ENCODE results near the gene SRBD1.

SRBD1 gene, protein sequence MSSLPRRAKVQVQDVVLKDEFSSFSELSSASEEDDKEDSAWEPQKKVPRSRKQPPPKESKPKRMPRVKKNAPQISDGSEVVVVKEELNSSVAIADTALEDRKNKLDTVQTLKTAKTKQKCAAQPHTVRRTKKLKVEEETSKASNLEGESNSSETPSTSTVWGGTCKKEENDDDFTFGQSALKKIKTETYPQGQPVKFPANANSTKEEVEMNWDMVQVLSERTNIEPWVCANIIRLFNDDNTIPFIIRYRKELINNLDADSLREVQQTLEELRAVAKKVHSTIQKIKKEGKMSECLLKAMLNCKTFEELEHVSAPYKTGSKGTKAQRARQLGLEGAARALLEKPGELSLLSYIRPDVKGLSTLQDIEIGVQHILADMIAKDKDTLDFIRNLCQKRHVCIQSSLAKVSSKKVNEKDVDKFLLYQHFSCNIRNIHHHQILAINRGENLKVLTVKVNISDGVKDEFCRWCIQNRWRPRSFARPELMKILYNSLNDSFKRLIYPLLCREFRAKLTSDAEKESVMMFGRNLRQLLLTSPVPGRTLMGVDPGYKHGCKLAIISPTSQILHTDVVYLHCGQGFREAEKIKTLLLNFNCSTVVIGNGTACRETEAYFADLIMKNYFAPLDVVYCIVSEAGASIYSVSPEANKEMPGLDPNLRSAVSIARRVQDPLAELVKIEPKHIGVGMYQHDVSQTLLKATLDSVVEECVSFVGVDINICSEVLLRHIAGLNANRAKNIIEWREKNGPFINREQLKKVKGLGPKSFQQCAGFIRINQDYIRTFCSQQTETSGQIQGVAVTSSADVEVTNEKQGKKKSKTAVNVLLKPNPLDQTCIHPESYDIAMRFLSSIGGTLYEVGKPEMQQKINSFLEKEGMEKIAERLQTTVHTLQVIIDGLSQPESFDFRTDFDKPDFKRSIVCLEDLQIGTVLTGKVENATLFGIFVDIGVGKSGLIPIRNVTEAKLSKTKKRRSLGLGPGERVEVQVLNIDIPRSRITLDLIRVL

DNA sequence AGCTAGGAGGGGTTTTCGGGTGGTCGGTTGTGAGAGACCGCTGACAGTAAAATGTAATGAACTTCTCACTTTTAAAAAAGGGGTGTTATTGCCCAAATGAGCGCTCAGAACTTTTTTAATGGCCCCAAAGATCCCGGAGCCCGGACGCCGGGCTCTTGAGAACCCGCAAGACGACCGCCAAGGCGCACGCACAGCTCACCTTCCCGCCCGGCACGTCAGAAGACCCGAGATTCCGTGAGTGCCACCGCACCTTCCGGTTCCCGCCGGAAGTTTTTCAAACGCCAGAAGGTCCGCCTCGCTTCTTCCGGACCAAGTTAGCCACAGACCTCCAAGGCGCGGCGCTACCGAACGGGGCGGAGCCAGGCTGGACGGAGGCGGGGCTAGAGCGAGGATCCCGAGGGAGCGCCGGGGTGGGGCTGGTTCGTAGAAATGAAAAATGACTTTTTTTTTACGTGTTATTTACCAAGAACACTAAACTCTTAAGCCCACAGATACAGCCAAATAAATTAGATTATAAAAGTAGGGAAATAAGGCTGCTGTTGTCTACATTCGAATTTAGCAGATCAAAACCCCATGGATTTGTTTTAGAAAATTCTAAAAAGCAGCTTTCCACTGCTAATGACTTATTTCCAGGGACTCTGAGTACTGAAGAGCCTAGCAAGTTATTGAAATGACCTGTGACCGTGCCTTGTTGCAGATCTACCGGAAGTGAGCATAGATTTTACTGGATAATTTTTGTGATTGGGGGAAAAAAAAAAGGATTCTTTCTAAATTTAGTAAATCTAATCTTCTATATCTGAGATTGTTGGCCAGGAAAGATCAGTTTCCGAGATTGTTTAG is at the start of gene SRBD1:
Gene SRBD1 (minus strand): TSS at position 248 of the 840 bp plus-strand sequence. CDS start 5,826 bp downstream, outside the sequence.
- peak; percentile 77 for DNase-seq

DNA sequence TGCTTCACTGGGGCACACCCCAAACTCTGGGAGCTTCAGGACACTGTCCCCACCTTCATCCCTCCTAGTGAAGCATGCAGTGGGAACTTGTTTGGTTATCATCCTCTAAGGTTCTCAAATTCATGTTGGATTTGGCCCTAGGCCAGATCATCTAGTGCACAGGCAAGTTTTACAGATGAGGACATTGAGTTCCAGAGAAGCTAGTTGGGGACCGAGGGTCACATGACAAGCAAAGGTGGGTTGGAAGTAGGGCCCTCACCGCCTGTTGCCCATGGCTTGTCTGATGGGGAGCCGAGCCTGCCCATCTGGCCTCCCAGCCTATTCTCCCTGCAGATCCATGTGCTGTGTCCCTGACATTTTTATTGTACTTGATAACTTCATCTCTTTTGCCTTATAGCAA is 43.2 kb upstream of the SRBD1 start:
- DNase-seq: no peak

DNA sequence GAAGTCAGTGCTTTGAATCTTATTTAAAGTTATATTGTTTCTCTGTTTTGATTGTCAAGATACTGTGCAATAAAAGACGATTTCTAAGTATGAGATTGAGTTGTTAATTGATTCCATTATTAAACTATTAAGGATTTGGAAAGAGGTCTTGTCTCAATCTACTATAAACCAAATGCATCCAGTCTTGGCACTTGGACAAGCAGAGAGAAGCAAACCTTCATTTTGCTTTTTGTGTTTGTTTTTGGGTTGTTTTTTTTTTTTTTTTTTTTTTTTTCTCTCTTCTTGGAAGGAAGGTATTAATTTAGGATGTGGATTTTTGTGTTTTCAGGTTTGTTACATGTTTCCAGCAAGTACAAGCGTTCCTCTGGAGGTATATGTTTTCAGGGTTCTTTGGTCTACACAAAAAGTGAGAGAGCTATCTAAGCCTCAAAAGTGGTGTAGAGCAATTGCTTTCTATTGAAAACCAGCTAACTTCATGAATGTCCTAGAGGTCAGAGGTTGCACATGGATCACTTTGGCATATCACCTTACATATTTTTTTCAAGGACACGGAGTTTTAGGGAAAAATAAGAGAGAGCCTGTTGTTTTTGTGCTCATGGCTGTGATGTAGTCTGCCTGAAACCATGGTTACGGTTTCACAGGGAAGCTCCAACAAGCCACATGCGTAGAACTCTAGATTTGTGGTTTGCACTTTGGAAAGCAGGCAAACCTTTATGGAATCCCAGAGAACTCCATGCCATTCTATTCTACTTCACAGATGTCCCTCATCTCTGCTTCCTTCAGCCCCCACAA is 42.3 kb upstream of the SRBD1 start:
- DNase-seq: no peak

DNA sequence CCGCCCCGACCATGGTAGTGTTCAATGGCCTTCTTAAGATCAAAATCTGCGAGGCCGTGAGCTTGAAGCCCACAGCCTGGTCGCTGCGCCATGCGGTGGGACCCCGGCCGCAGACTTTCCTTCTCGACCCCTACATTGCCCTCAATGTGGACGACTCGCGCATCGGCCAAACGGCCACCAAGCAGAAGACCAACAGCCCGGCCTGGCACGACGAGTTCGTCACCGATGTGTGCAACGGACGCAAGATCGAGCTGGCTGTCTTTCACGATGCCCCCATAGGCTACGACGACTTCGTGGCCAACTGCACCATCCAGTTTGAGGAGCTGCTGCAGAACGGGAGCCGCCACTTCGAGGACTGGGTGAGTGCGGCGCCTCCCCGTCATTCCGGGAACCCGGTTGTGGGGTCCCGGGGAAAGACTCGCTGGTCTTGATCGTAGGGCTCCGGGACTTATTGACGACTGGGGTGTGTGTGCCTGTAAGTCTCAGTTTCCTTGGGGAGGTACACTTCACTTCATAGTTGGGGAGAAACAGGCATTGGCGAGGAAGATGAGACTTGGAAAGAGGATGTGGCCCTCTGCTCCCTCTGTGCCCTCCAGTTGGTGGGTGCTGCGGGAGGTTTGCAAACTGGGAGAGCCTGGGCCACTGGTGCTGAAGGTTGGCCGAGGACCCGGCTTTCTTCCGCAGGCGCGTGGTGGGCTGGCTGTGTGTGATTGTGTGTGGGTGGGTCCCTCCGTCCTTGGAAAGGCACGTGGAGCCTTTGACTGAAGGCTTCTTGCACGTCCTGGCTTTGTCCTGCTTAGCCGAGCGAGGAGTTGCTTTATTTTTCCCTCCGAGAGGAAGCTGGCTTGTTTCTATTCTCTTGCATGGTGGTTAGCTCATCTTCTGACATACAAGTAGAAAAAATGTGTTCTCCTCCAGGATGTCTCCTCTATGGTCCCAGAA is 41.3 kb upstream of the SRBD1 start:
- DNase-seq: no peak

DNA sequence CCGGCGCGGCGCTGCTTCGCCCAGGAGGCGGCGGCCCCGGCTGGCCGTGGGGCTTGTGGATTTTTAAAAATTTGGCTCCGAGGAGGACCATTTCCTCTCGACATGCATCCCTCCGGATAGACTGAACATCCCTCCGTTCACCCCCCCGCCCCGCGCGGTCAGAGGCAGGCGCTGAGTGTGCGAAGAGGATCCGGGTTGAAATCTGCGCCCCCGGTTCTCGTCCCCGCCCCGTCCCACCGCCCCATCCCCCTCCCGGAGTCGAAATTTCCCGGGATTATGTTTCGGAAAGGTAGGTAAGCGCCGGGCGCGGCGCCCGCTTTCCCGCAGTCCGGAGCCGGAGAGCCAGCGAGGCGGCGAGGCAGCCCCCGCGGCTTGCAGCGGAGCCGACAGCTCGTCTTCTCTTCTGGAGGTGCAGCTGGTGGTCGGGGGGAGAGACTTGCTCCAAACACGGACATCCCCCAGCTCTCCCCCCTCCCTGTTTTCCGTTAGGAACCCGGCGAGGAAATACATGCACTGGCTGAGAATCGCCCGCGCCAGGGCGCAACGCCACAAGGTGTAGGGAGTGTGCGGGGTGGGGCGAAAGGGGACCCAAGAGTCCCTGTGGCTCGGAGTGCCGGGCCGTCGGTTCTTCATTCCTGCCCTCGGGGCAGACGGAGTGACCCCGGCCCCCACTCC is 40.5 kb upstream of the SRBD1 start, which contains the start of gene PRKCE:
Gene PRKCE (plus strand): TSS at position 261 of the 675 bp plus-strand sequence.
- no peak for DNase-seq

DNA sequence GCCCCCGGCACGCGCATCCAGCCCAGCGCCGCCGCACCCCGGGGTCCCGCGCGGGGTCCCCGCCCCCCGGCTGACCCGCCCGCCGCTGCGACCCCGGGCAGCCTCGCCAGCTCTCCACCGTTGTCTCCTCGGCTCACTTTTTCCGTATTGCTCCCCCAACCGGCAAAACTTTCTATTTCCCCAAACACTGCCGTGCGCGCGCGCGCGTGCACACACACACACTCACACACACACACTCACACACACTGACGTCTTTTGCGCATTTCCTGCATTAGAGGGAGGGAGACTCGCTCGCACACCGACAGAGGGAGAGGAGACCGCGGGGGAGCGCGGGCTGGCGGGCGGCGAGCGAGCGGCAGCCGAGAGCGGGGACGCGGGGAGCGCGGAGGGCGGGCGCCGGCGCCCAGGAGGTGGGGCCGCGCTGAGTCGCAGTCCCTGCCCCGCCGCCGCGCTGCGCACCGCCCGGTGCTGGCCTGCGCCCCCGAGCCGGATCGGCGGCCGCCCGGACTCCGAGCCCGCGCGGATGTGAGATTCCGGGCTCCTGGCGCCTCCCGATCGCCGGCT is 39.9 kb upstream of the SRBD1 start:
- DNase-seq: peak; percentile 52

DNA sequence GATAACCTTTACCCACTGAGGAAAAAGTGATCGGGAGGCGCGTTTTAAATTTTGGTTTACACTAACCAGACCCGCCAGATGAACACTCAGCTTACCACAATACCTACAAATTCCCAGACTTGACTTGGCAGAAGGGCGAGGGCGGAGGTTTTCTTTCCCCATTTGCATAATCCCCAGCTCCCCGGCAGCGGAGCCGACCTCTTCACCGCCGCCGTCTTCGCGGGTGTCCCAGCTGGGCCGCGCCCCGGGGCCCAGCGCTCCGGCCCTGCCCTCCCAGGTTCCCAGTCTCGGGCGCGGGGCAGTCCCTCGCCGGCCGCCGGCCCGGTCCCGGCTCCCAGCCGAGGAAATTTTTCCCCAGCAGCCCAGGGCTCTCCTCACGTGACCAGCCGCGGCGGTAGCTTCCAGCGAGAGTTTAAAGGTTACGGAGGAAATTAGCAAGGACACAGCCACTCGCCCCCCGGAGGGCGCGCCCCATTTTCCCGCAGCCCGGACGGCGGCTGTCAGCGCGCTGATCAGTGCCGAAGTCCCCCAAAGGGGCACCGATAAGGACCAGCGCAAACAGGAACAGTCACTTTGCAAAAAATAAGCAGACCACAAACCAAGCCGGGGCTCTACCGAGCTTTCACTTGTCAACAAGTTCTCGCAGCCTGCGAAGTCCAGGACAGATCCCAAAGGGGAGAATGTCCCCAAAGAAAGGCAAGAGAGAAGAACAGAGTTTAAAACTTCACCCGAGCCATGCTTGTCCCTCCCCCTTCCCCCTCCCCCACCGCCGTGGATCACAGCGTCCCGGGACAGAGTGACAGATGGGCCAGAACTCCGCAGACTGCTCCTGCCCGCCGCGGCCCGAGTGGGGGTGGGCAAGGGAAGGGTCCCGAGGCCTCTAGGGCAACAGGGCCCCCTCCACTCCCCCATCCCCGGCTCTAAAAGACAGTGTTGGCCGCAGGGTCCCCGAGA is 39.1 kb upstream of the SRBD1 start:
- DNase-seq: peak; percentile 61

DNA sequence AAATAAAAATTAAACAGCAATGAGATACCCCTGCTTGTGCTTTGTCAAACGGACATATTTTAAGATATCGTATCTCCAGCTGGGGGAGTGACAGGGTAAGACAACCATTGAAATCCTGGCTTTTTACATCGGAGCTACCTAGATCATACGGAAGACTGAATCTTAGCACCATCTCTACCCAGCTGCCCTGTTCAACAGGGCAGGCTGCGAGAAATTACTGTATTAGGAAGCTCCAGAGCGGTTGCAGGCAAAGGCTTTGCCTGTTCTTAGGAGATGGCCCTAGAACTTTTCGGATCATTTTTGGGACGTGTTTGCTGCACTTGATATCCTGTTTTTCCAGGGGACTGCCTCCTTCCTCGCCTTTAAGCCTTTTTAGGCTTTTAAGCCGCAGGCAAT is 38.4 kb upstream of the SRBD1 start:
- DNase-seq: no peak

DNA sequence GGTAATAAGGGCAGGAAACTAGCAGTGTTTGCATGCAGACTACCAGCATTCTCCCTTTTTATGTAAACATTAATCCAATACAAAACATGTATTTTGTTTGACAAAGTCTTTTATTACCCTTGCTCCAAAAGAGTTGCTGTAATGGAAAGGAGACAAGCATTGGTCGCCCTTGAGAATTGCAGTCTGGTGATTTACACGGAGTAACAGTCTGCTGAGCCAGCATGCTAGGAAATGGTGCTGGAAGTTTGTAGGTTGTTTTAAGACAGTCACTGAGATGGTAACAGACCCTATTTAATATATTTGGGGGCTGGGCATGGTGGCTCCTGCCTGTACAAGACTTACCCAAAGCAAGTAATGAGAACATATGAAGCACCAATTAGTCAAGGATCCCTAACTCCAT is 37.6 kb upstream of the SRBD1 start:
- no peak for DNase-seq

DNA sequence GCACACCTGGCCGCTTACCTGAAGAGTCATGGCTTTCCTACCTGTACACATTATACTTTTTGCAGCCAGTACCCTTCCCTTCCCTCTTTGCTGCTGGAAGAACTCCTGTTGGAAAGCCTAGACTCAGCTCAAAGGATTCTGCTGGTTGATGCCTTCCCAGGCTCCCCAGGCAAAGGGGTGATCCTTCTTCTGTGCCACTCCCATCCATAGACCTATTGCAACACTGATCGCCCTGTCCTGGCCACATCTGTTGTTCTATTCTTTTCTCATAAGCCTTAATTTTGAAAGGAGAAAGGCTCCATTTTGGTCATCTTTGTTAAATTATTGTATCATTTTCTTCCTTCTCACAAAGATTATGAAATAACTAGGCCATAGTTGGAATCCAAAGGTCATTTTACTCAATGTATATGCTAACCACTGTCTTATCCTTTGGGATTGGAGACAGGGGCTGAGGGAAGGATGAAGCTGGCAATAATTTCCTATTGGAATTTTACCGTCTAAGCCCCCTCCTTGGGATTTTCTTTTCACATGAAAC is 37.0 kb upstream of the SRBD1 start:
- DNase-seq: no peak

DNA sequence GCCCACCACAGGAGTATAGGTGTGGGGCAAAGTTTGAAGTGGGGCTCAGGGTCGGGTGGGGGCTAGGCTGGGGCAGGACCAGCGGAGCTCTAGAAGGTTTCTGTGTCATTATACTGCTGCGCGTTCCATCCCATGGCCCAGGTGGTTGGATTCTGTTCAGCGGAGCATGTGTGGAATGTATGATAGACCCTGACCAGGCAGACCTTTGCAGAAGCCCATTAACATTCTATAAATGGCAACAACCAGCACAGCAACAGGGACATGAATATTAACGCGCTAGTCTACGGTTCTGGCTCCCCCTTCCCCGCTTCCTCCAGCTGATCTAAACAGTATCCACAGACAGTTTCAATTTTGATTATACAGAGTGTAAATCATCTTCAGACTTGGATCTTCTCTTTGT is 36.3 kb upstream of the SRBD1 start:
- DNase-seq: no peak

DNA sequence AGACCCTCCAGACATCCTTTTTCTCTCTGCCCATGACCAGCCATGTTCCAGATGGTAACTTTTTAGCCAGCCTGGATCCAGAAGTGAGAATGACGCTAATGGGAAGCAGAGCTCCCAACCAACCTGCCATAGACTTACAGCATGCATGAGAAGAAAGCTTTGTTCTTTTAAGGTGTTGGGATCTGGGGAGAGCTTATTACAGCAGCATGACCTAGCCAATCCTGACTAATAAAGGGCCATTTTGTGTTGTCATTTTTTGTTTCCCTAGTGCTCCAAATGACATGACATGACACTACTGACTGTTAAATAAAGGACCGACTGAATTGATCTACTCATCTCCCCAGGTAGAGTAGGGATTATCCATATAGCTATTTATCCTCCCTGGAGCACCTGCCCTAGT is 35.2 kb upstream of the SRBD1 start:
- DNase-seq: no peak

DNA sequence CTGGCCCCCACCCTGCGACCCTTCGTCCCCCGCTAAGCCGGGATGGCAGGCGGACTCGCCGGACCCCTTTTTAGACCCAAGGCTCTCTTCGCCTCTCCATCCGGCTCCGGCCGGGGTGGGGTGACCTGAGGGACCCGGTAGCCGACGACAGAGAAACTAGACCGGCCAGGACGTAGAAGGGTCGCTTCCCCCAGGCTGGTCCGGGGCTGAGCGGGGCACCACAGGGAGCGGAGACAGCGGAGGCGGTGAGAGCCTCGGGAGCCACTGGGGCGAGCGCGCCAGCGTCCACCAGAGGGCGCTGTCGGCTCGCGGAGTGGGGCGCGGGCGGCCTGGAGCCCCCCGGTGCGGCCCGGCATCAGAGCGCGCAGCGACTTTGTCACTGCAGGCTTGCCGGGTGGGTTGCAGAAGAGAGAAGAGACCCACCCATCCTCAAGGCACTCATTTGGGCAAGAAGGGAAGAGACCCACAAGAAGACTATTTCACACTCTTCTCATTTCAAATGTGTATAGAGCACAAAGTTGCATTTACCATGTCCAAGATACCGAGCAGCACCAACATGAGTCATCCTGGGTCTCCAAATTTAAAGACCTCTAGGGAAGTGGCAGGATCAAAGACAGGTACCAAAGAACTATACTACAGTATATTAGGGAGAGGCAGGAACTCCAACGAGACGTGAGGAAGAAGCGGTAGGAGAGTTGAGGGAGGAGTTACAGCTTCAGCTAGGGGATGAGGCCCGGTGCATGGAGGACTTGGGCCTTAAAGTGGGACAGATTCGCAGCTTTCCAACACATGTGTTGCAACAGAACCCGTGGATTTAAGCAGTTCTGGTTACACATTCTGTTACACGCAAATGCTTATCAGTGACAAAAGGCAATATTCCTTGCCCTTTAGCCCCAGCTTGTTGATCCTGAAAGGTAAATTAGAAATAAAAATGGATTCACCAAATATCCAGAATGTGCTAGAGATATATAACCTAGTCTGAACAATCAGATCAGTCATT is 32.8 kb upstream of the SRBD1 start:
- DNase-seq: peak; percentile 20

DNA sequence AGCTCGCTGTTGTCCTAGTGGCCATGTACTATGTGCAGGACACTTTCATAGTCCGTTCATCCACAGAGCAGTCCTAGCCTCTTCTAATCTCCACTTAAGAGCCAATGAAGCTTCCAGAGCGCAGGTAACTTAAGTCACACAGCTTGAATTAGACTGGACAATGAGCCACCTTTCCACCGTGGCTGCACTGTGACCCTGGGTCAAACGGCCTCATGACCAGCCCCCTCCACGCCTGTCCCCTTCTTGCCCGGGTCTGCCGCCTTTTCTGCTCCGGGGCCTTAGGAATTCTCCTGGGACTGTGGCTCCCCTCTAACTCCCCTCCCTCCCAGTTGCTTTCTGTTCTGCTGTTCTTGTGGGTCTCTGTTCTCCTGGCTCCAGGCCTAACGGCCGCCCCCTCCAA is 32.0 kb upstream of the SRBD1 start:
- no peak for DNase-seq

DNA sequence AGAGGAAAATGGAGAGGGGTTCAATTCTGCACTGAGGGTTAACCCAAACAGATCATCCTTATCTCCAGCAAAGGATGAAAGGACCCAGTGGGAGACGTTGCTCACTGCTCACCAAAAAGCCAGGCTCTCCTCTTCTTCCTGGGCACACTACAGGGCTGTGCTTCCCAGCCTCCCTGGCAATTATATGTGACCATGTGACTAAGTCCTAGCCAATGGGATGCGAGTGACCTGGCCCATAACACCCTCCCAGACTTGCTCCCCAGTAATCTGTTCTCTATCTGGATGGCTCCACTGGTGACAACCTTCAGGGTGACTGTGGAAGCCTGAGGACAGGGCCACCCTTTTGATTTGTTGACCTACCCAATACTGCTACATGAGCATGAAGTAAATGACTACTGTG is 29.5 kb upstream of the SRBD1 start:
- no peak for DNase-seq

DNA sequence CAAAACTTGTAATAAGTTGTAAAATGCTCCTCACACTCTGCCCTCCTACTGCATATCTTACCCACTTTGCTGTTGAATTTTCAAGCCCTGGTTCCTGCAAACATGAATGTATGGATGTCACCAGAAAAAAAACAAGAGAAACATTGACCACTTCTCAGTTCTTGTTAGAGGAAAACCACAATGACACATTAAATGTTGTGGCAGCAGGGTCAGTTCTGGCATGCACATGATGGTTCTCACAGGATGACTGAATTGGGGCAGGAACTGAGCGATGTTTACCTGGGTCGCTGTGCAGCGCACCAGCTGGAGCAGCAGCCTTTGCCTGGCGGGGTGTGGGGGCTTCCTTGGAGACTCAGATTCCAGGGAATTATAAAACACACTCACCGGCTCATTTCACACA is 26.4 kb upstream of the SRBD1 start:
- no peak for DNase-seq

DNA sequence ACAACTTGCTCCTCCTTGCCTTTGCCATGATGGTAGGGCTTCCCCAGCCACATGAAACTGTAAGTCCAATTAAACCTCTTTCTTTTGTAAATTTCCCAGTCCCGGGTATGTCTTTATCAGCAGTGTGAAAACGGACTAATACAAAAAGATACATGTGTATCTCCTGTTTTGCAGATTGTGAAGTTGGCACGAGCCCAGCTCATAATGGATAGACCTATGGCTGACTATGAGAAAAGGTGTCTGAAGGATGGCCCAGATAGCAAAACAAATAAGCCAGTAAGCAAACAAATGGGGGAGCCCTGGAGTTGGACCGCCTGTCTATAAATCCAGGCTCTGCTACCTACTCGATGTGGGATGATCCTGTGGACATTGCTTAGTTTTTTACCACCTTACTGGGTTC is 24.9 kb upstream of the SRBD1 start:
- DNase-seq: no peak
